GM10266 (cell line): ENCODE results near the gene SLC7A11.
A peak's percentile ranks its signal among the peaks of the same experiment; 100 is the strongest.

ENCODE experiments used
- DNase-seq: peaks from one replicate; pipeline ENCODE4 v3.0.0; 2012; ENCODE audit errors: extremely low spot score
- TF ChIP-seq, protein P1 (sequence below): IDR thresholded peaks from 2 replicates; pipeline ENCODE4 v1.5.1; 2012; ENCODE audit warnings: mild to moderate bottlenecking, low read depth; ENCODE audit not compliant: control insufficient read depth, insufficient read depth; ENCODE audit errors: missing control alignments

The SLC7A11 gene

GRCh38 chr4:138182838-138183426, 59.2 kb downstream of the SLC7A11 start:
- TF ChIP-seq, protein P1, sequence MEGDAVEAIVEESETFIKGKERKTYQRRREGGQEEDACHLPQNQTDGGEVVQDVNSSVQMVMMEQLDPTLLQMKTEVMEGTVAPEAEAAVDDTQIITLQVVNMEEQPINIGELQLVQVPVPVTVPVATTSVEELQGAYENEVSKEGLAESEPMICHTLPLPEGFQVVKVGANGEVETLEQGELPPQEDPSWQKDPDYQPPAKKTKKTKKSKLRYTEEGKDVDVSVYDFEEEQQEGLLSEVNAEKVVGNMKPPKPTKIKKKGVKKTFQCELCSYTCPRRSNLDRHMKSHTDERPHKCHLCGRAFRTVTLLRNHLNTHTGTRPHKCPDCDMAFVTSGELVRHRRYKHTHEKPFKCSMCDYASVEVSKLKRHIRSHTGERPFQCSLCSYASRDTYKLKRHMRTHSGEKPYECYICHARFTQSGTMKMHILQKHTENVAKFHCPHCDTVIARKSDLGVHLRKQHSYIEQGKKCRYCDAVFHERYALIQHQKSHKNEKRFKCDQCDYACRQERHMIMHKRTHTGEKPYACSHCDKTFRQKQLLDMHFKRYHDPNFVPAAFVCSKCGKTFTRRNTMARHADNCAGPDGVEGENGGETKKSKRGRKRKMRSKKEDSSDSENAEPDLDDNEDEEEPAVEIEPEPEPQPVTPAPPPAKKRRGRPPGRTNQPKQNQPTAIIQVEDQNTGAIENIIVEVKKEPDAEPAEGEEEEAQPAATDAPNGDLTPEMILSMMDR: peak; percentile 72
- DNase-seq: peak; percentile 12

DNA sequence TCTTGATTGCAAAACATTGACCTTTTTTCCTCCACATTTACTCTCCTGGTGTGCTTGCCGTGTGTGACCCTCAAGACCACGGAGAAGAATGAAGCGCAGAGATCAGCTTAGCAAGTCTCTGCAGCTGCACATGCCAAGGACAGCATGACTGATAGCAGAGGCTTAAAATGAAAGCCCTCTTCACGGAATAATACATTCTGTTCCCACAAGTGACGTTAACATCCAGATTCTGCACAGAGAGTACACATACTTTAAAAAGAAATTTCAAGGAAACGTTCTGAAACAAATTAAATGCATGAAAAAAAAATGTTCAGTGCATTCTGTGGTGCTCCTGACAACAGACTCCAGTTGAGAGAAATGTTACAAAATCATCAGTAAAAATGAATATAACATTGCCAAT, 60.9 kb downstream of the SLC7A11 start:
- TF ChIP-seq, protein P1: no peak
- DNase-seq: no peak

DNA sequence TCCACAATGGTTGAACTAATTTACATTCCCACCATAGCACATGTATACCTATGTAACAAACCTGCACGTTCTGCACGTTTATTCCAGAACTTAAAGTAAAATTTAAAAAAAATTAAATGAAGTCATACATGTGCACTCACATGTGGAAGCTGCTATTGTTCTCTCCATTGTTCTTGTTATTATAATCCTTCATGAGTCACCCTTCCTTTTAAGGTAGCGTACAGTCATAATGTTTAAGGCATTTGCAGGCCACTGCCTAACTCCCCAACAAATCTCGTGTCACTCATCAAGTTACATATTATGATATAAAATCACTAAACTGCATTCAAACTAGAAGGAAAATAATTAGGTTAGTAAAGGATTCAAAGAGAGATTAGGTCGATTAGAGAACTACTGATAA, 63.6 kb downstream of the SLC7A11 start:
- no peak for DNase-seq
- TF ChIP-seq, protein P1: no peak

DNA sequence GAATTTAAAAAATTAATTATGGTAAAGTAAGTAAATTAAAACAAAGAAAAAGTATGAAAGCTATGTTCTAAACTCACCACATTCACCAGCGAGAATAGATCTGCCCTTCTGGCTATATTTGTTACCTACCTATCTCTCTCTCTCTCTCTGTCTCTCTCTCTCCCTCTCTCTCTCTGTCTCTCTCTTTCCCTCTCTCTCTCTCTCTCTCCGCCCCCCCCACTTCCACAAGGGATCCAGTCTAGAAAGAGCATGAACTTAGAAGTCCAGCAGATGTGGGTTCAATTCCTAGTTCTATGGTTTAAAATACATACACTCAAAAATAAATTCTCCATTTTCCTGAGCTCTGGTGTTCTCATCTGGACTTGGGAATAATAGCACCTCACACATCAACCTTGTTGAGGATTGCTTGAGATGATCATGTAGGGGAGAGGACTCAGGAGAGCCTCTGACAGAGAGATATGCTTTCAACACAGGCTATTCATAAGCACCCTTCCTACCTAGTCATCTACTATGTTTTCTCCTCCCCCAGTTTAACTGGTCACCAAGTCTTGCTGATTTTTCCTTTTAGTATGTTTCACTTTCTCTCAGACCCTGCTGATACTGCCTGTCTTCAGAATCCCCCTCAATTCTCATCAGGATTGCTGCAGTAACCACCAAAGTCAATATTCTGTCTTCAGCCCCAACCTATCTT, 64.7 kb downstream of the SLC7A11 start:
- DNase-seq: no peak
- TF ChIP-seq, protein P1: no peak

GRCh38 chr4:138174981-138175794, 67.0 kb downstream of the SLC7A11 start:
- no peak for DNase-seq
- TF ChIP-seq, protein P1: no peak

DNA sequence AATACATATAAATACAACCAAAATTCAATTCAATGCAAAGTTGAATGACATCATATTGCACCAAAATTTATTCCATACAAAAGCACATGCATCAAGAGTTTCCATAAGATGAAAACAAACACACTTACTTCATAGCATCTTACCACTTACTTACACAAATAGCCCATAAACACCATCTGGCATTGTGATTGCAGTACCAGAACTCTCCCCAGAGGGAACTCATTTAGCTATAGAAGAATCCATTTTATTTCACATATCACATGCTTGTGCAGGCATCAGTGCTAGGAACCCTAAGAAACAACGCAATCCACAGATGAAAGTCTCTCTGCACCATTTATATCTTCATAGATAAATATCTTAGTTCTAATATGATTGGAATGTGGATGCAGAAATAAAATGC, 77.9 kb downstream of the SLC7A11 start:
- TF ChIP-seq, protein P1: no peak
- DNase-seq: no peak
